Fibroblast of lung (primary cell): ENCODE data around the gene KCNK18.

Experiments
- EZH2 ChIP-seq: IDR thresholded peaks from 2 replicates; pipeline ENCODE4 v1.5.1; 2012; ENCODE audit warnings: low read length, control low read depth, mild to moderate bottlenecking; ENCODE audit errors: missing control alignments
- TF ChIP-seq, protein P1 (sequence below), 2 donors: IDR thresholded peaks in 1 of 2; conservative IDR thresholded peaks in 1 of 2; 1 replicate in 1 of 2; 2 replicates in 1 of 2; pipeline ENCODE4 v1.5.1; 2011 to 2012; ENCODE audit warnings: low read length in 2 of 2, control low read depth in 1 of 2, inconsistent platforms in 1 of 2, low read depth in 1 of 2, mild to moderate bottlenecking in 1 of 2

DNA sequence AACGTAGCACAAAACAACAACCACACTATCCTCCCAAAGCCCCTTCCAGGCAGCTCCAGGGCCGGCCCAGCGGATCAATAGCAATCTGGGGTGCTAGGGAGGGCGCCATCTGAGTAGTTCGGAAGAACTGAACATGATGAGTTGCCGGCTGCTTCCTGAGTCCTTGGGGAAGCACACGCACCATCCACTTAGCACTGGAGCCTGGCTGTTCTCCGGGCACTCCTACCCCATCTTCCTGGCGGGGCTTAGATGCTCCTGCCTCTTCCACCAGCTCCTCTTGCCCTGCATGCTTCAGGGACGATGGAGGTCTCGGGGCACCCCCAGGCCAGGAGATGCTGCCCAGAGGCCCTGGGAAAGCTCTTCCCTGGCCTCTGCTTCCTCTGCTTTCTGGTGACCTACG lies at the start of gene KCNK18:
- TF ChIP-seq, protein P1, sequence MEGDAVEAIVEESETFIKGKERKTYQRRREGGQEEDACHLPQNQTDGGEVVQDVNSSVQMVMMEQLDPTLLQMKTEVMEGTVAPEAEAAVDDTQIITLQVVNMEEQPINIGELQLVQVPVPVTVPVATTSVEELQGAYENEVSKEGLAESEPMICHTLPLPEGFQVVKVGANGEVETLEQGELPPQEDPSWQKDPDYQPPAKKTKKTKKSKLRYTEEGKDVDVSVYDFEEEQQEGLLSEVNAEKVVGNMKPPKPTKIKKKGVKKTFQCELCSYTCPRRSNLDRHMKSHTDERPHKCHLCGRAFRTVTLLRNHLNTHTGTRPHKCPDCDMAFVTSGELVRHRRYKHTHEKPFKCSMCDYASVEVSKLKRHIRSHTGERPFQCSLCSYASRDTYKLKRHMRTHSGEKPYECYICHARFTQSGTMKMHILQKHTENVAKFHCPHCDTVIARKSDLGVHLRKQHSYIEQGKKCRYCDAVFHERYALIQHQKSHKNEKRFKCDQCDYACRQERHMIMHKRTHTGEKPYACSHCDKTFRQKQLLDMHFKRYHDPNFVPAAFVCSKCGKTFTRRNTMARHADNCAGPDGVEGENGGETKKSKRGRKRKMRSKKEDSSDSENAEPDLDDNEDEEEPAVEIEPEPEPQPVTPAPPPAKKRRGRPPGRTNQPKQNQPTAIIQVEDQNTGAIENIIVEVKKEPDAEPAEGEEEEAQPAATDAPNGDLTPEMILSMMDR (conservative IDR thresholded peaks at IDR 0.05 in 1 of 2, IDR thresholded peaks at IDR 0.05 in 1 of 2; ENCODE audit: low read depth in 1 of 2, low read length in 2 of 2) = no peak
- TF ChIP-seq EZH2 = no peak
